Measurements from ENCODE around the gene CEP290. TPM values are rescaled to one million over a fixed set of nuclear protein-coding genes. Genes with fewer than 3 reads are reported as not detected.

The CEP290 gene
- total and polyA plus RNA-seq, 2 of the 13 experiments (the other 11 are each of a cell fraction or from before 2014, with no cell fraction given) = 2.4 to 10.8 TPM

DNA sequence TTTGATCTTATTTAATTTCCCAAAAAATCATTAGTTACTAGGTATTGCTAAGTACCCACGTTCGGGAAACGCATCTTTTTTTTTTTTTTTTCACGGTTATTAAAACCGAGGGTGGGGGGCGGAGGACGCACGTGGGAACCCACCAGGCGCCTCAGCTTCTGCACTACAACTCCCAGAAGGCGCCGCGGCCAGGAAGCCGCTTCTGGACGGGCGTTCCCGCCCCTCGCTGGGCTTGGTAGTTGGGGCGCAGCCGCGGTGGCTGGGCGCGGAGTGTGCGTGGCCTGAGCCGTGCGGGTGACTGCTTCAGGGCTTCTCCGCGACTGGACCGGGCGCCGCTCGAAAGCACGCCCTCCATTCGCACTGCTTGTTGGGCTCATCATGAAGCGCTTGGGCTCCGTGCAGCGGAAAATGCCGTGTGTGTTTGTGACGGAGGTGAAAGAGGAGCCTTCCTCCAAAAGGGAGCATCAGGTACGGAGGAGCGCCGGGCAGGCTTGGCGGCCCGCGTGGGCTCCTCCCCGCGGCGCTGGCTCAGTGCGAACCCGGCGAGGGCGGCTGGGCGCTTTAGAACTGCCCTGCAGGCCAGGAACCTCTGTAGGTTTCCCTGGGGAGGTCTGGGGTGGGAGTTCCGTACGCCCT is 106.5 kb downstream of the CEP290 start (continued):
- peak; percentile 91 for TF ChIP-seq YEATS4 (CRISPR knock-in tag; IDR thresholded peaks at IDR 0.05; ENCODE audit: borderline replicate concordance)
- TF ChIP-seq SP5 (CRISPR knock-in tag; IDR thresholded peaks at IDR 0.05; ENCODE audit: borderline replicate concordance, low read depth) = no peak
- TF ChIP-seq, protein P1, sequence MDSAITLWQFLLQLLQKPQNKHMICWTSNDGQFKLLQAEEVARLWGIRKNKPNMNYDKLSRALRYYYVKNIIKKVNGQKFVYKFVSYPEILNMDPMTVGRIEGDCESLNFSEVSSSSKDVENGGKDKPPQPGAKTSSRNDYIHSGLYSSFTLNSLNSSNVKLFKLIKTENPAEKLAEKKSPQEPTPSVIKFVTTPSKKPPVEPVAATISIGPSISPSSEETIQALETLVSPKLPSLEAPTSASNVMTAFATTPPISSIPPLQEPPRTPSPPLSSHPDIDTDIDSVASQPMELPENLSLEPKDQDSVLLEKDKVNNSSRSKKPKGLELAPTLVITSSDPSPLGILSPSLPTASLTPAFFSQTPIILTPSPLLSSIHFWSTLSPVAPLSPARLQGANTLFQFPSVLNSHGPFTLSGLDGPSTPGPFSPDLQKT (CRISPR knock-in tag; IDR thresholded peaks at IDR 0.05; ENCODE audit: borderline replicate concordance) = no peak
- TF ChIP-seq HNRNPL (IDR thresholded peaks at IDR 0.05; ENCODE audit: low read depth, low read length) = 0 out of 2 replicates have a peak, but pooled peaks have one; percentile 30
- TF ChIP-seq, protein P2, sequence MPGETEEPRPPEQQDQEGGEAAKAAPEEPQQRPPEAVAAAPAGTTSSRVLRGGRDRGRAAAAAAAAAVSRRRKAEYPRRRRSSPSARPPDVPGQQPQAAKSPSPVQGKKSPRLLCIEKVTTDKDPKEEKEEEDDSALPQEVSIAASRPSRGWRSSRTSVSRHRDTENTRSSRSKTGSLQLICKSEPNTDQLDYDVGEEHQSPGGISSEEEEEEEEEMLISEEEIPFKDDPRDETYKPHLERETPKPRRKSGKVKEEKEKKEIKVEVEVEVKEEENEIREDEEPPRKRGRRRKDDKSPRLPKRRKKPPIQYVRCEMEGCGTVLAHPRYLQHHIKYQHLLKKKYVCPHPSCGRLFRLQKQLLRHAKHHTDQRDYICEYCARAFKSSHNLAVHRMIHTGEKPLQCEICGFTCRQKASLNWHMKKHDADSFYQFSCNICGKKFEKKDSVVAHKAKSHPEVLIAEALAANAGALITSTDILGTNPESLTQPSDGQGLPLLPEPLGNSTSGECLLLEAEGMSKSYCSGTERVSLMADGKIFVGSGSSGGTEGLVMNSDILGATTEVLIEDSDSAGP (CRISPR knock-in tag; IDR thresholded peaks at IDR 0.05; ENCODE audit: borderline replicate concordance) = peak; percentile 80; the same call in 1 of the 2 replicates
- peak; percentile 46; the same call in 1 of the 2 replicates for TF ChIP-seq ETV5 (CRISPR knock-in tag; IDR thresholded peaks at IDR 0.05; ENCODE audit: borderline replicate concordance)
- TF ChIP-seq HCFC1 (IDR thresholded peaks at IDR 0.05; ENCODE audit: low read depth, low read length) = peak; percentile 82
- peak; percentile 62; the same call in 1 of the 2 replicates for TF ChIP-seq SAFB2 (CRISPR knock-in tag; IDR thresholded peaks at IDR 0.05; ENCODE audit: borderline replicate concordance, low read depth)
- peak; percentile 57; the same call in 1 of the 2 replicates for TF ChIP-seq SP4 (CRISPR knock-in tag; IDR thresholded peaks at IDR 0.05)
- peak; percentile 78; the same call in 1 of the 2 replicates for TF ChIP-seq HES4 (CRISPR knock-in tag; IDR thresholded peaks at IDR 0.05; ENCODE audit: borderline replicate concordance)
- no peak for TF ChIP-seq HMGA1 (CRISPR knock-in tag; conservative IDR thresholded peaks at IDR 0.05)
- TF ChIP-seq, protein P3, sequence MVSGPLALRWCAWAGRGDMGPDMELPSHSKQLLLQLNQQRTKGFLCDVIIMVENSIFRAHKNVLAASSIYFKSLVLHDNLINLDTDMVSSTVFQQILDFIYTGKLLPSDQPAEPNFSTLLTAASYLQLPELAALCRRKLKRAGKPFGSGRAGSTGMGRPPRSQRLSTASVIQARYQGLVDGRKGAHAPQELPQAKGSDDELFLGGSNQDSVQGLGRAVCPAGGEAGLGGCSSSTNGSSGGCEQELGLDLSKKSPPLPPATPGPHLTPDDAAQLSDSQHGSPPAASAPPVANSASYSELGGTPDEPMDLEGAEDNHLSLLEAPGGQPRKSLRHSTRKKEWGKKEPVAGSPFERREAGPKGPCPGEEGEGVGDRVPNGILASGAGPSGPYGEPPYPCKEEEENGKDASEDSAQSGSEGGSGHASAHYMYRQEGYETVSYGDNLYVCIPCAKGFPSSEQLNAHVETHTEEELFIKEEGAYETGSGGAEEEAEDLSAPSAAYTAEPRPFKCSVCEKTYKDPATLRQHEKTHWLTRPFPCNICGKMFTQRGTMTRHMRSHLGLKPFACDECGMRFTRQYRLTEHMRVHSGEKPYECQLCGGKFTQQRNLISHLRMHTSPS (CRISPR knock-in tag; IDR thresholded peaks at IDR 0.05; ENCODE audit: low read depth) = peak; percentile 26; the same call in 1 of the 2 replicates
- TF ChIP-seq, protein P4, sequence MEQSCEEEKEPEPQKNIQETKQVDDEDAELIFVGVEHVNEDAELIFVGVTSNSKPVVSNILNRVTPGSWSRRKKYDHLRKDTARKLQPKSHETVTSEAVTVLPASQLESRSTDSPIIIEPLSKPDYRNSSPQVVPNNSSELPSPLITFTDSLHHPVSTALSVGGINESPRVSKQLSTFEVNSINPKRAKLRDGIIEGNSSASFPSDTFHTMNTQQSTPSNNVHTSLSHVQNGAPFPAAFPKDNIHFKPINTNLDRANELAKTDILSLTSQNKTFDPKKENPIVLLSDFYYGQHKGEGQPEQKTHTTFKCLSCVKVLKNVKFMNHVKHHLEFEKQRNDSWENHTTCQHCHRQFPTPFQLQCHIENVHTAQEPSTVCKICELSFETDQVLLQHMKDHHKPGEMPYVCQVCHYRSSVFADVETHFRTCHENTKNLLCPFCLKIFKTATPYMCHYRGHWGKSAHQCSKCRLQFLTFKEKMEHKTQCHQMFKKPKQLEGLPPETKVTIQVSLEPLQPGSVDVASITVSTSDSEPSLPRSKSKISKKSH (CRISPR knock-in tag; IDR thresholded peaks at IDR 0.05; ENCODE audit: borderline replicate concordance) = peak; percentile 94
- TF ChIP-seq, protein P5, sequence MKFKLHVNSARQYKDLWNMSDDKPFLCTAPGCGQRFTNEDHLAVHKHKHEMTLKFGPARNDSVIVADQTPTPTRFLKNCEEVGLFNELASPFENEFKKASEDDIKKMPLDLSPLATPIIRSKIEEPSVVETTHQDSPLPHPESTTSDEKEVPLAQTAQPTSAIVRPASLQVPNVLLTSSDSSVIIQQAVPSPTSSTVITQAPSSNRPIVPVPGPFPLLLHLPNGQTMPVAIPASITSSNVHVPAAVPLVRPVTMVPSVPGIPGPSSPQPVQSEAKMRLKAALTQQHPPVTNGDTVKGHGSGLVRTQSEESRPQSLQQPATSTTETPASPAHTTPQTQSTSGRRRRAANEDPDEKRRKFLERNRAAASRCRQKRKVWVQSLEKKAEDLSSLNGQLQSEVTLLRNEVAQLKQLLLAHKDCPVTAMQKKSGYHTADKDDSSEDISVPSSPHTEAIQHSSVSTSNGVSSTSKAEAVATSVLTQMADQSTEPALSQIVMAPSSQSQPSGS (CRISPR knock-in tag; IDR thresholded peaks at IDR 0.05) = peak; percentile 52; the same call in 1 of the 2 replicates
- TF ChIP-seq, protein P6, sequence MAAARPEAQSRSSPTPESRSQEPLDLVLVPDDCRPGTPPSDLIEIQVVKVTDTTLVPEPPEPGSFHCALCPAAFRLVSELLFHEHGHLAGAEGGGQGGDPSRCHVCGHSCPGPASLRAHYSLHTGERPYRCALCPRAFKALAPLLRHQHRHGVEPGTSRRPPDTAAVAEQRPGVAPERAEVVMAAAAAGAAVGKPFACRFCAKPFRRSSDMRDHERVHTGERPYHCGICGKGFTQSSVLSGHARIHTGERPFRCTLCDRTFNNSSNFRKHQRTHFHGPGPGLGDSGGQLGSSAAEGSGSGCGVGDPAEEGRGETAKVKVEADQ (CRISPR knock-in tag; IDR thresholded peaks at IDR 0.05; ENCODE audit: borderline replicate concordance) = no peak
- TF ChIP-seq ZNF337 (CRISPR knock-in tag; IDR thresholded peaks at IDR 0.05; ENCODE audit: borderline replicate concordance, low read depth) = peak; percentile 48; the same call in 1 of the 2 replicates
- TF ChIP-seq ZNF678 (CRISPR knock-in tag; IDR thresholded peaks at IDR 0.05) = 0 out of 2 replicates have a peak, but pooled peaks have one; percentile 24
- peak; percentile 95 for TF ChIP-seq GABPB1 (CRISPR knock-in tag; IDR thresholded peaks at IDR 0.05)
- TF ChIP-seq ZNF30 (CRISPR knock-in tag; IDR thresholded peaks at IDR 0.05) = no peak; the same call in 1 of the 2 replicates
- TF ChIP-seq ZNF335 (CRISPR knock-in tag; IDR thresholded peaks at IDR 0.05) = peak; percentile 60; the same call in 1 of the 2 replicates
